H1 (cell line): ENCODE data around the gene MORF4L1. TPM values are rescaled to one million over a fixed set of nuclear protein-coding genes. Genes with fewer than 3 reads are reported as not detected.

Experiments used
- ATF2 ChIP-seq: IDR thresholded peaks from 2 replicates; pipeline ENCODE4 v1.6.1; 2012; ENCODE audit warnings: low read length, inconsistent platforms
- HDAC2 ChIP-seq, 2 experiments: fragments of 300-600 bp in 1 of 2; sonication (generic) in 1 of 2; IDR thresholded peaks; 2 replicates each; pipeline ENCODE4 v1.6.1; 2011 to 2012; ENCODE audit warnings: low read depth in 2 of 2, low read length in 2 of 2, mild to moderate bottlenecking in 2 of 2, moderate library complexity in 2 of 2, borderline replicate concordance in 1 of 2, inconsistent platforms in 1 of 2
- HDAC6 ChIP-seq: IDR thresholded peaks from one replicate; pipeline ENCODE4 v1.7.1; 2012; ENCODE audit warnings: low read depth, mild to moderate bottlenecking, inconsistent platforms, low read length, moderate library complexity
- JUN ChIP-seq: IDR thresholded peaks from 2 replicates; pipeline ENCODE4 v1.6.1; 2011; ENCODE audit warnings: low read depth, mild to moderate bottlenecking, improper control_type of control experiment, low read length
- SUZ12 ChIP-seq: fragments of 200-600 bp; sonication (generic); IDR thresholded peaks from 2 replicates; pipeline ENCODE4 v1.6.1; 2012; ENCODE audit warnings: mild to moderate bottlenecking, inconsistent platforms, low read length, moderate library complexity, mixed read lengths
- polyA plus RNA-seq, 7 experiments: library from polyadenylated mRNA; depleted of rRNA in 3 of 7; stranded (reverse) in 5 of 7; unstranded in 2 of 7; fragments of >200 nt in 5 of 7; fragments of 200-250 nt in 2 of 7; gene quantifications; 1 replicate in 5 of 7; 2 replicates in 1 of 7; 4 replicates in 1 of 7; pipeline versions ENCODE4 v1.2.1 to v1.2.3, GENCODE V29; 2011 to 2013; ENCODE audit warnings: missing spikeins in 2 of 7, mixed read lengths in 2 of 7
- total RNA-seq: library from RNA; stranded (reverse); fragmentation: NEBNext Ultra II Directional; extraction: Animal tissue kit (Norgen Biotek cat#: 25700); gene quantifications from 2 replicates; pipeline ENCODE4 v1.2.1, GENCODE V29; 2021

Gene MORF4L1
- total and polyA plus RNA-seq, 2 of the 8 experiments (the other 6 are each of a cell fraction or from before 2014, with no cell fraction given): 260 to 533 TPM

GRCh38 chr15:78850941-78851755 lies 21.5 kb upstream of the MORF4L1 start (continued):
- TF ChIP-seq ATF2: no peak
- TF ChIP-seq JUN: no peak
- TF ChIP-seq HDAC6: no peak
- no peak for TF ChIP-seq SUZ12
- TF ChIP-seq HDAC2 (IDR thresholded peaks at IDR 0.05; ENCODE audit: borderline replicate concordance in 1 of 2, low read depth in 2 of 2, low read length in 2 of 2): 0 out of 4 replicates have a peak, but pooled peaks have one; percentile 14 to 23
